ENCODE measurements around the gene RUFY1.
"Not testable (repeated sequence)": the region's sequence is repeated elsewhere in the genome, so short reads cannot be mapped to it uniquely, and the experiment has no call there.

GRCh38 chr5:179522107-179522506 lies 28.2 kb upstream of the RUFY1 start:
- TF ChIP-seq KDM1A (IDR thresholded peaks at IDR 0.05; ENCODE audit: borderline replicate concordance); CTCF (IDR thresholded peaks at IDR 0.05 in 2 of 3, conservative IDR thresholded peaks at IDR 0.05 in 1 of 3; ENCODE audit: control insufficient read depth in 2 of 3, extremely low read depth in 1 of 3, insufficient read depth in 1 of 3, low read depth in 3 of 3, low read length in 3 of 3); HDAC2 (IDR thresholded peaks at IDR 0.05); RAD21 (IDR thresholded peaks at IDR 0.05; ENCODE audit: insufficient read depth, low read depth, low read length): not testable (repeated sequence)

Measured in GM12878 (cell line).